ENCODE results near the gene CHRNB1. TPM values are rescaled to one million over a fixed set of nuclear protein-coding genes. Genes with fewer than 3 reads are reported as not detected.

The CHRNB1 gene
- total and polyA plus RNA-seq, 4 donors: 7.0 to 11.9 (median 10.6) TPM

GRCh38 chr17:7407082-7407481 is 37.8 kb upstream of the CHRNB1 start:
- TF ChIP-seq CTCF (IDR thresholded peaks at IDR 0.05; ENCODE audit: control extremely low read depth, extremely low read depth): no peak
- DNase-seq: no peak
- Histone ChIP-seq H3K27ac (ENCODE audit: low read depth in 1 of 2, low read length in 1 of 2) (no peak overlapping the region), H3K4me3 (no peak overlapping the region), H3K36me3 (ENCODE audit: control insufficient read depth in 4 of 4, insufficient read depth in 4 of 4, low read length in 4 of 4) (peaks cover 0 to 4% (median 2%) of the 10 kb centered on the region in 4 donors), H3K4me1 (ENCODE audit: control insufficient read depth in 5 of 5, insufficient read depth in 5 of 5, low read length in 5 of 5) (peaks cover 0 to 13% (median 7%) of the 10 kb centered on the region in 5 donors), H3K9ac (ENCODE audit: insufficient read depth in 1 of 2, low read length in 2 of 2) (no peak overlapping the region), H3K27me3 (ENCODE audit: control insufficient read depth in 3 of 3, insufficient read depth in 3 of 3, low read length in 2 of 3) (no peaks in the 10 kb centered on the region), H3K9me3 (ENCODE audit: control insufficient read depth in 4 of 4, insufficient read depth in 3 of 4, low read length in 3 of 4) (no peaks in the 10 kb centered on the region)
- ATAC-seq (ENCODE audit: insufficient read depth, low FRiP score): no peak
- WGBS, 2 donors: 87 to 91% methylated on average over 13 of the region's 13 CpGs

GRCh38 chr17:7407485-7408251 is 37.2 kb upstream of the CHRNB1 start, which contains the start of gene NLGN2:
Gene NLGN2, plus strand, starts transcription at chr17:7407845. Its CDS starts 411 bp downstream, at chr17:7408256.
- no peak for ATAC-seq (ENCODE audit: insufficient read depth, low FRiP score)
- Histone ChIP-seq H3K4me1 (ENCODE audit: control insufficient read depth in 5 of 5, insufficient read depth in 5 of 5, low read length in 5 of 5) (peaks cover 0 to 11% (median 6%) of the 10 kb centered on the region in 5 donors), H3K4me3 (no peak within 1 kb of the TSS), H3K27me3 (ENCODE audit: control insufficient read depth in 3 of 3, insufficient read depth in 3 of 3, low read length in 2 of 3) (no peaks in the 10 kb centered on the region), H3K9me3 (ENCODE audit: control insufficient read depth in 4 of 4, insufficient read depth in 3 of 4, low read length in 3 of 4) (no peaks in the 10 kb centered on the region), H3K27ac (ENCODE audit: low read depth in 1 of 2, low read length in 1 of 2) (no peak within 1 kb of the TSS), H3K9ac (ENCODE audit: insufficient read depth in 1 of 2, low read length in 2 of 2) (no peak within 1 kb of the TSS), H3K36me3 (ENCODE audit: control insufficient read depth in 4 of 4, insufficient read depth in 4 of 4, low read length in 4 of 4) (peaks cover 0 to 4% (median 2%) of the 10 kb centered on the region in 4 donors)
- TF ChIP-seq CTCF (IDR thresholded peaks at IDR 0.05; ENCODE audit: control extremely low read depth, extremely low read depth): no peak
- no peak for DNase-seq
- WGBS, 2 donors: 43 to 60% methylated on average over 8 to 11 of the region's 12 CpGs

GRCh38 chr17:7408252-7408727 is 36.6 kb upstream of the CHRNB1 start:
- Histone ChIP-seq H3K4me1 (ENCODE audit: control insufficient read depth in 5 of 5, insufficient read depth in 5 of 5, low read length in 5 of 5) (peaks cover 0 to 5% (median 0%) of the 10 kb centered on the region in 5 donors), H3K27me3 (ENCODE audit: control insufficient read depth in 3 of 3, insufficient read depth in 3 of 3, low read length in 2 of 3) (no peaks in the 10 kb centered on the region), H3K36me3 (ENCODE audit: control insufficient read depth in 4 of 4, insufficient read depth in 4 of 4, low read length in 4 of 4) (peaks cover 0 to 4% (median 2%) of the 10 kb centered on the region in 4 donors), H3K9ac (ENCODE audit: insufficient read depth in 1 of 2, low read length in 2 of 2) (no peak overlapping the region), H3K9me3 (ENCODE audit: control insufficient read depth in 4 of 4, insufficient read depth in 3 of 4, low read length in 3 of 4) (no peaks in the 10 kb centered on the region), H3K4me3 (no peak overlapping the region), H3K27ac (ENCODE audit: low read depth in 1 of 2, low read length in 1 of 2) (no peak overlapping the region)
- DNase-seq (no peak), ATAC-seq (ENCODE audit: insufficient read depth, low FRiP score) (no peak)
- WGBS, 2 donors: 65 to 74% methylated on average over 39 to 58 of the region's 58 CpGs
- no peak for TF ChIP-seq CTCF (IDR thresholded peaks at IDR 0.05; ENCODE audit: control extremely low read depth, extremely low read depth)
